HG03520 (cell line): Measurements from ENCODE around the gene PPM1G.
A peak's percentile ranks its signal among the peaks of the same experiment; 100 is the strongest.

ENCODE experiments used
- ATAC-seq: cut with Tn5 transposase; IDR thresholded peaks from one replicate; pipeline ENCODE4 v1.9.1; 2021; ENCODE audit warnings: mild to moderate bottlenecking, moderate library complexity; ENCODE audit not compliant: unreplicated experiment

The PPM1G gene

GRCh38 chr2:27416151-27416550, 6.8 kb upstream of the PPM1G start:
- ATAC-seq, result no peak

- no peak for ATAC-seq
Observed at GRCh38 chr2:27412419-27413152, 3.2 kb upstream of the PPM1G start.

- no peak for ATAC-seq
Observed at GRCh38 chr2:27408601-27409320, 630 bp downstream of the PPM1G start.

GRCh38 chr2:27407798-27408491, 1.4 kb downstream of the PPM1G start:
- no peak for ATAC-seq

- ATAC-seq, result no peak
Observed at GRCh38 chr2:27400348-27401135, 8.8 kb downstream of the PPM1G start.

GRCh38 chr2:27398962-27399361, 10.4 kb downstream of the PPM1G start:
- ATAC-seq, result no peak

- ATAC-seq, result no peak
Observed at GRCh38 chr2:27393225-27393624, 16.2 kb downstream of the PPM1G start.

GRCh38 chr2:27390822-27391679, 18.3 kb downstream of the PPM1G start:
- no peak for ATAC-seq

- ATAC-seq, result no peak
Observed at GRCh38 chr2:27381577-27382181, 27.7 kb downstream of the PPM1G start.

- ATAC-seq, result peak; percentile 71
Observed at GRCh38 chr2:27380626-27381545, 28.5 kb downstream of the PPM1G start, which contains the start of gene ZNF513. Gene ZNF513, minus strand, starts transcription at chr2:27380734. Its CDS starts 208 bp downstream, at chr2:27380526.

- peak; percentile 29 for ATAC-seq
Observed at GRCh38 chr2:27379836-27380625, 29.4 kb downstream of the PPM1G start.

- ATAC-seq, result no peak
Observed at GRCh38 chr2:27379383-27379835, 30.0 kb downstream of the PPM1G start.

GRCh38 chr2:27378809-27379290, 30.5 kb downstream of the PPM1G start:
- no peak for ATAC-seq

GRCh38 chr2:27378096-27378808, 31.1 kb downstream of the PPM1G start:
- no peak for ATAC-seq

- ATAC-seq, result no peak
Observed at GRCh38 chr2:27377618-27378095, 31.7 kb downstream of the PPM1G start.

GRCh38 chr2:27376866-27377617, 32.3 kb downstream of the PPM1G start:
- ATAC-seq, result no peak
